BE2C (cell line): Measurements from ENCODE around the gene ACSL1.

ENCODE experiments used
- DNase-seq: peaks from one replicate; pipeline ENCODE4 v3.0.0-alpha.2; 2020
- H3K27me3 ChIP-seq: fragments of 250-450 bp; sonication (Bioruptor Pico); 2 replicates; pipeline ENCODE4 v1.5.1; 2020; ENCODE audit warnings: mild to moderate bottlenecking
- H3K36me3 ChIP-seq: fragments of 250-450 bp; sonication (Bioruptor Pico); 2 replicates; pipeline ENCODE4 v1.5.1; 2020; ENCODE audit warnings: mild to moderate bottlenecking
- H3K4me1 ChIP-seq: fragments of 250-450 bp; sonication (Bioruptor Pico); 2 replicates; pipeline ENCODE4 v1.5.1; 2020
- H3K4me3 ChIP-seq: 2 replicates; pipeline ENCODE4 v1.5.1; 2011; ENCODE audit warnings: low read depth, low read length
- H3K9me3 ChIP-seq: fragments of 250-450 bp; sonication (Bioruptor Pico); 2 replicates; pipeline ENCODE4 v1.5.1; 2020
- TF ChIP-seq, protein P1 (sequence below): IDR thresholded peaks from 2 replicates; pipeline ENCODE4 v1.5.1; 2012; ENCODE audit warnings: mild to moderate bottlenecking, low read depth, low read length

The ACSL1 gene

DNA sequence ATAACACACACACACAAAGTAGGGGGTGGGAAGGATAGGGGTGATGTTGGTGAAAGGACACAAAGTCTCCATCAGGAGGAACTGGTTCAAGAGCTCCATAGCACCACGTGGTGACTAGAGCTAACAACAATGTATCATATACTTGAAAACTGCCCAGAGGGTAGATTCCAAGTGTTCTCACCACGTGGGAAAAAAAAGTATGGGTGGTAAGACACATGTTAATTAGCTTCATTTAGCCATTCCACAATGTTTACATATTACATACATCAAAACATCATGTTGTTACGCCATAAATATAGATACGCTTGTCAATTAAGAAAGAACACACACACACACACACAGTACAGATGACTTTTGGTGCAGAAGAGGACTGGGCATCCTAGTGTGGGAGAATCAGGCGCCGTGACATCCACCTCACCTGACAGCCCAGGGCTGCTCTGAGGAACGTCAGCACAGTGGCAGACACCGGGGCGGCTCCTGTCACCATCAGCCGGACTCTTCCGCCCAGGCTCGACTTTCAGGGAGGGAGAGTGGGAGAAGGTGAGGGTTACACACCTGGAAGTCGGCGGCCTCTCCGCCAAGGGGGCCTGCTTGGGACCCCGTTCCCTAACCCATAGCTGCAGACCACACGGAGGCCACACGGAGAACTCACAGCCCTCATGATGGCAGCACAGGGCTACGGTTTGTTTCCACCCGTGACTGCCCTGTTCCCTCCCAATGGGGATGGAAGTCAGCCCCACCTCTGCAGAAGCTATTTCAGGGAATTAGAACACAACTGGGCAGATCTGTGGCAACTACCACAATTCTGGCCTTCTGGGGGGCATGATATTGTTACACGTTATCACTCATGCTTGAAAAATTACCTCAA is 60.1 kb downstream of the ACSL1 start:
- no peak overlapping the region for H3K4me3 ChIP-seq
- no peaks in the 10 kb centered on the region for H3K9me3 ChIP-seq
- DNase-seq = no peak
- no peaks in the 10 kb centered on the region for H3K4me1 ChIP-seq
- H3K36me3 ChIP-seq = peaks cover 9% of the 10 kb centered on the region
- no peaks in the 10 kb centered on the region for H3K27me3 ChIP-seq
- TF ChIP-seq, protein P1, sequence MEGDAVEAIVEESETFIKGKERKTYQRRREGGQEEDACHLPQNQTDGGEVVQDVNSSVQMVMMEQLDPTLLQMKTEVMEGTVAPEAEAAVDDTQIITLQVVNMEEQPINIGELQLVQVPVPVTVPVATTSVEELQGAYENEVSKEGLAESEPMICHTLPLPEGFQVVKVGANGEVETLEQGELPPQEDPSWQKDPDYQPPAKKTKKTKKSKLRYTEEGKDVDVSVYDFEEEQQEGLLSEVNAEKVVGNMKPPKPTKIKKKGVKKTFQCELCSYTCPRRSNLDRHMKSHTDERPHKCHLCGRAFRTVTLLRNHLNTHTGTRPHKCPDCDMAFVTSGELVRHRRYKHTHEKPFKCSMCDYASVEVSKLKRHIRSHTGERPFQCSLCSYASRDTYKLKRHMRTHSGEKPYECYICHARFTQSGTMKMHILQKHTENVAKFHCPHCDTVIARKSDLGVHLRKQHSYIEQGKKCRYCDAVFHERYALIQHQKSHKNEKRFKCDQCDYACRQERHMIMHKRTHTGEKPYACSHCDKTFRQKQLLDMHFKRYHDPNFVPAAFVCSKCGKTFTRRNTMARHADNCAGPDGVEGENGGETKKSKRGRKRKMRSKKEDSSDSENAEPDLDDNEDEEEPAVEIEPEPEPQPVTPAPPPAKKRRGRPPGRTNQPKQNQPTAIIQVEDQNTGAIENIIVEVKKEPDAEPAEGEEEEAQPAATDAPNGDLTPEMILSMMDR = no peak

DNA sequence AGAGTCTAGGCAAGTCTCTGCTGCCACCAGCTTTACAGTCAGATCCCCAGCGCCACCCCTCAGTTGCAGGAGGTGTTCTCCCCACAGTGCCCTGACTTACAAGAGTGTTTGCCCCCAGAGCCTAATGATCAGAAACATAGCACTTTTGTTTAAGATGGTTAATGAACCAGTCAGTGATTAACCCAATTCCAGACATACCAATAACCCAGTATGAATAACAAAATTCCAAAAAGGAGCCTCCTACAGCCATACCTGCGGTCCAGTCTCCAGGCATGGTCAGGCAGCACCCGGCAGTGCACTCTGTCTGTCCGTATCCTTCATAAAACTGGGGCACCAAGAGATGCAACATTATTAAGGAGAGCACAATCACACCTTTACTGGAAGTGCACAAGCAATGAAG is 61.2 kb downstream of the ACSL1 start:
- Histone ChIP-seq H3K36me3 (peaks cover 19% of the 10 kb centered on the region), H3K4me3 (no peak overlapping the region), H3K4me1 (no peaks in the 10 kb centered on the region), H3K27me3 (no peaks in the 10 kb centered on the region), H3K9me3 (no peaks in the 10 kb centered on the region)
- TF ChIP-seq, protein P1 = no peak
- no peak for DNase-seq

DNA sequence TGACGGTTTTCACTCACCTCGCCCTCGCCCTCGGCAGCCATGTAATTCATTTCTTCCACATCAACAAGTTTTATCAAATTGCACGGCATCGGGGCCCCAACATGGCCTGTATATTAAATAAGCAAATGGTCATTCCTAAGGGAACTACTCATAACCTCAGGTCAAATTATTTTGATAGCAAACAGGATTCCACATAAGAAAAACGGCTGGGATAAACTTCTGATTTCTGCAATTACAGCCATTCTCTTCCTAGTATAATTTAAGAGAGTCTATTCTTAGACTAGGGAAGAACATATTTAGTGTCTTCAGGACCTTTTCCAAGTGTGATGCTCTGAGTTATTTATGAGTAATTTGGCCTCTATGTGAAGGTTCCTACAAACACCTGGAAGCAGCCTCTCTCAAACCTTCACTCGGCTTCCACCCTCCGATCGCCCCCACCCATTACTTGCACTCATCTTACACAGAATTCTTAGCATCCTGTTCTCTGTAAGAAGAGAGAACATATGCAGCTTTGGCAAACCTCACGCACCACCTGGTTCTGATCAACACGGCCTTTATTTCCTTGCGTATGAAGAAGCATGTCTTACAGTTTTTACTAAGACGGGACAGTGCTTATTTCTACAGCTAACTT is 62.5 kb downstream of the ACSL1 start:
- no peaks in the 10 kb centered on the region for H3K27me3 ChIP-seq
- TF ChIP-seq, protein P1 = no peak
- H3K4me1 ChIP-seq = no peaks in the 10 kb centered on the region
- DNase-seq = no peak
- H3K9me3 ChIP-seq = no peaks in the 10 kb centered on the region
- H3K4me3 ChIP-seq = no peak overlapping the region
- H3K36me3 ChIP-seq = peaks cover 20% of the 10 kb centered on the region

DNA sequence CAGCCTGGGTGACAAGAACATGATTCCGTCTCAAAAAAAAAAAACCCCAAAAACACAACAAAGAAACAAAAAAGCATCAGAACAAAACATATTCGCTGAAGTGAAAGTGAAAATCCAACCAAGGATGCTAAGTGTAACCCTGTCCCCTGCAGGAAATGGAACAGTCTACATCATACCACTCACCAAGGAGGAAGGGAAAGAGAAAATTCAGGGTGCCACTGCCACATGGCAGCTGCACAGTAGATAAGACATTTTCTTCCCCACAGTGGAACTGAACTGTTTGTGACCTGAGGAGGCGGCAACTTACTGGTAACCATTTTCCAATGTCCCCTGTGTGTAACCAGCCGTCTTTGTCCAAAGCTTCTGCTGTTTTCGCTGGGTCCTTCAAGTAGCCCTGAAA is 63.7 kb downstream of the ACSL1 start:
- H3K9me3 ChIP-seq = no peaks in the 10 kb centered on the region
- DNase-seq = no peak
- H3K4me1 ChIP-seq = no peaks in the 10 kb centered on the region
- TF ChIP-seq, protein P1 = no peak
- H3K27me3 ChIP-seq = no peaks in the 10 kb centered on the region
- no peak overlapping the region for H3K4me3 ChIP-seq
- peaks cover 23% of the 10 kb centered on the region for H3K36me3 ChIP-seq

DNA sequence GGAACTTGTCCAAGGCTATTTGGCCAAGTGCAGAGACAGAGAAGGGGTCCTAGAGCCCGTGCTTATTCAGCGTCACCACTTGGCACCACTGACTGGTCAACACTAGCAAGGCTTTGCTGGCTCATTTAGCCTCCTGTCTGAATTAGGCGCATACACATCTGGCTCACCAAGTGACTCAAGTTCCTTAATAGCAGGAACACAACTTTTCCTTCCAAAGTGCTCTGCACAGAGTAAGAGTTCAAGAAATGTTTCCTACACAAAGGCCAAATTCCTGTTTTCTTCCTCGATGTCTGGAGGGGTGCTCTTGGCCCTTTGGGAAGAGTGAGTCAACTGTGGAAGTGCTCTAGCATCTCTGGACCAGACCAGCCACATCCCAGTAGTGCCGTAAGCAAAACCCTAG is 65.1 kb downstream of the ACSL1 start:
- H3K27me3 ChIP-seq = no peaks in the 10 kb centered on the region
- H3K36me3 ChIP-seq = peaks cover 17% of the 10 kb centered on the region
- DNase-seq = no peak
- TF ChIP-seq, protein P1 = no peak
- H3K9me3 ChIP-seq = no peaks in the 10 kb centered on the region
- H3K4me3 ChIP-seq = no peak overlapping the region
- H3K4me1 ChIP-seq = no peaks in the 10 kb centered on the region

DNA sequence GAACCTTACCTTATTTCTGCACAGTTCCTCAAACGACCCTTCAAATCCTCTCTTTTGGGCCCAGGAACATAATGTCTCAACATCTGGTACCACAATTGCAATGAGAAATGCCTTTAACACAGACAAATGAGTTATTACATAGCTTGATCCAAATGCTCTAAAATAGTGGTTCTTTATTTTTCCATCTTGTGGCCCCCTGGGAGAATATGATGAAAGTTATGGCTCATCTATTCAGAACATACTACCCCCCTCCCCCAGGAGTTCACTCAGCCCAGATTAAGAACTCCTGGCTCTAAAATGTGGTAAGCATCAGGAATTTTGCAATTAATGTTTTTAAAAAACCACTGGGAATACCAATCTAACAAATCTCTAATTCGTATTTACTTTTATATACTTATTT is 68.0 kb downstream of the ACSL1 start:
- H3K9me3 ChIP-seq = no peaks in the 10 kb centered on the region
- no peak for DNase-seq
- TF ChIP-seq, protein P1 = no peak

More for the DNA sequence above, 68.0 kb downstream of the ACSL1 start:
- Histone ChIP-seq H3K4me3 (no peak overlapping the region), H3K36me3 (peaks cover 17% of the 10 kb centered on the region), H3K27me3 (no peaks in the 10 kb centered on the region), H3K4me1 (no peaks in the 10 kb centered on the region)
